ENCODE data around the gene OR14I1. TPM values are rescaled to one million over a fixed set of nuclear protein-coding genes. Genes with fewer than 3 reads are reported as not detected.
A peak's percentile ranks its signal among the peaks of the same experiment; 100 is the strongest.

Gene OR14I1
- total RNA-seq: not detected
- long read RNA-seq: 0 reads

DNA sequence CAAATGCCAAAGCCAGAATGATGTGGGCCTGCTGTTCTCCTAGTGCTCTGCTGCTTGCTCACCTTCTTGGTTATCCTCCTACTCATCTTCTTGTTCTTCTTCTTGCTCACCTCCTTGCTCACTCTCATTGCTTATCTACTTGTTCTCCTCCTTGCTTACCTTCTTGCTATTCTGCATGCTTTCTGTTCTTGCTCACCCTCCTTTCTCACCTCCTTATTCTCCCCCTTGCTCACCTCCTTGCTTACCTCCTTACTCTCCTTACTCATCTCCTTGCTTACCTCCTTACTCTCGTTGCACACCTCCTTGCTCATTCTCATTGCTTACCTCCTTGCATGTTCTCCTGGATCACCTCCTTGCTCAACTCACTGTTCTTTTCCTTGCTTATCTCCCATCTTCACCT is at the start of gene OR14I1:
Gene OR14I1 (minus strand): TSS at position 53 of the 400 bp plus-strand sequence.
- DNase-seq: no peak
- ATAC-seq: no peak
- intact Hi-C loops (cut with micrococcal nuclease): no loop called here

DNA sequence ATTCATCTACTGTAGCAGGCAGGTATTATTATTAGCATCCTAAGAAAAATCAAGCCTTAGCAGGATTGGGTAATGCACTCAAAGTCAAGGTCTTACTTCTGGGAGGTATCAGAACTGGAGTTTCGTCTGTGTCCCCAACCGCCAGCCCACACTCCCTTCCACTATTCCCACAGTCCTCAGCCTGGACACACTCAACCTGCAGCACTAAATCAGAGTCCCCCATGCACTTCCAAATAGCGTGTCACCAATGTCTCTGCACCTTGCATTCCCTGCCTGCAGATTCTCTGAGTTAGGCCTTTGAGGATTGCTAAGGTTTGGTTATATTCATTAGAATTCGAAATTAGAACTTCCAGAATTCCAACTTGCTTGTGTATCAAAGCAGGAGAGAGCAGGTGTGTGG is 49.1 kb upstream of the OR14I1 start:
- DNase-seq (no peak), ATAC-seq (no peak)
- intact Hi-C loops (cut with micrococcal nuclease): no loop called here

DNA sequence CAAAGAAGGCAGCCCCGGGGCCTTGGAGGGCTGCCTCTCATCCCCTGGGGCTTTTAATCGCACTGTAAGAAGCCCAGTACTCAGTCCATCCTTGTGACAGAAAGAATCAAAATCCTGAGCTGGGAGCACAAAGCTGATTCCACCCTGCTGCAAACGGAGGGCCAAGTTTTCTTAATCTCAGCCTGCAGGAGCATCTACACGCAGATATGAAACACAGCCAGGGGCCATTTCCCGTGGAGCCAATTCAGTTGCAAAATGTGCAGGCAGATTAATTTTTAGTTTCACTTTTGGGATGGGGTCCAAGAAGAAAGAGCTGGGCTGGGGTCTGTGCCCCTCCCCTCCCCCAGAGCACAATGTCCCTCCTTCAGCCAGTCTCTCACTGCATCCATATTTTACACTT is 48.6 kb upstream of the OR14I1 start:
- ATAC-seq (no peak), DNase-seq (no peak)
- intact Hi-C loops (cut with micrococcal nuclease): no loop called here

DNA sequence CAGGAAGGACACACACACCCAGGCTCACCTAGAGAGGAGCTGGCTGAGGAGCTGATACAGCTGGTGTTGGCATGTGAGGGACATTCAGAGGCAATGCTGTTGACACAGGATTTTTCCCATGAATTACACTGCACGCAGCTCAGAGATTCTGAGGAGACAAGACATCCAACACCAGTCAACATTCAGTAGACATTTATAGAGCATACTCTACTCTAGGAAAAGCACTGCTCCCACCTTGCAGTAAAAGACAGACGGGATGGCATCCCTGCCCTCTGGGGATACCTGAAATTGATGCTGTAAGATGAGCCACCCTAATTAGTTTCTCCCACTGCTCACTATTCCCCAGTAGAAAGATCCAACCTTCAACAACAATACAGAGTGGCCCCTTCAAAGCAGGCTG is 47.9 kb upstream of the OR14I1 start:
- intact Hi-C loops (cut with micrococcal nuclease): no loop called here
- DNase-seq (no peak), ATAC-seq (no peak)

DNA sequence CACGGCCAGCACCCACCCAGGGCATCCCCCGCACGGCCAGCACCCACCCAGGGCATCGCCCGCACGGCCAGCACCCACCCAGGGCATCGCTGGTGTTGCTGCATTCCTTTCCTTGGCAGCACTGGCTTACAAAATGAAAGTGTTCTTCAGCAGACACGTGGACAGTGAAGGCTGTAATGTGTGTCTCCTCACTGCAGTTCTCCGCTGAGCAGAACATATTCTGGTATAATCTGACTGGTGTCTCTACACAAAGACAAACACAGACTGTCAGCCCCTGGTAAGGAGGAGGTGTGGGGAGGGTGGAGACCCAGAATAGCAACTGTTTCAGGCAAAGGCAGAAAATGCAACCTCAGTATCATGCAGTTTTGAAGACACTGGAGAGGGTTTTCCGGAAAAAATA is 45.6 kb upstream of the OR14I1 start:
- no peak for ATAC-seq
- DNase-seq: no peak
- intact Hi-C loops (cut with micrococcal nuclease): no loop called here

DNA sequence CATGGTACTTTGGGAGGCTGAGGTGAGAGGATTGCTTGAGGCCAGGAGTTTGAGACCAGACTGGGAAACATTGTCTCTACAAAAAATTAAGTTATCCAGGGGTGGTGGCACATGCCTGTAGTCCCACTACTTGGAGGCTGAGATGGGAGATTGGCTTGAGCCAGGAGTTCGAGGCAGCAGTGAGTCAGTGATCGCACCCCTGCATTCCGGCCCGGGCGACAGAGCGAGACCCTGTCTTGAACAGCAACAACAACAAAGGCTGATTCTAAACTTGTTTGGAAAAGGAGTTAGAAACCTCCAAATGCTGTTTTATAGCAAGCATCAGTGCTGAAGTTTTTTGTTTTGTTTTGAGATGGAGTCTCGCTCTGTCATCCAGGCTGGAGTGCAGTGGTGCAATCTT is 38.3 kb upstream of the OR14I1 start:
- DNase-seq (no peak), ATAC-seq (no peak)
- intact Hi-C loops (cut with micrococcal nuclease): no loop called here

DNA sequence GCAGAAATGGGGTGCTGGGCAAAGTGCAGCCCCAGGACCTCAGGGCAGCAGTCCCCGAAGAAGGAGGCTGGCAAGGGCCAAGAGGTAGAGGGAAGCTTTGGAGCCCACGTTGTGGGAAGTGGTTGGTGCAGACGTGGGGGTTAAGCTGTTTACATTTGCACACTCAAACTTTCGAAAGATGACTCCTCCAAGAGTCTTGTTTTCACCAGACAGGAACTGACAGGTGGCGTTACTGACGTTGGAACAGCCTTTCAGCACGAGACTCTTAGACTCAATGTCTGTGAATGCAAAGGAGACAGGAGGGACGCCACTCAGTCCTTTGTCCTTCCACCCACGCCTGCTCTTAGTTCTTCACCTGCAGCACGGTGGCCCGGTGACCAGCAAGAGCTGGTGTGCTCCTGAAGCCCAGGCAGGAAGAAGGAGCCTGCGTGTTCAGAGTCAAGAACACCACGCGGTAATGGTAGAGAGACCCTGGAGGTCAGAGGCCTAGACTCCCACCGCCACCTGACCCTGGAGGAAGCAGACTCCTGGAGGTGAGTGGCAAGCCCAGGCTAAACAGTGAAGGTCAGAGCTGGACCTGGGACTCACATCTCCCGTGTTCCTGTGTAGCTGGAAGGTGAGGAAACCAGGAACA is 37.1 kb upstream of the OR14I1 start:
- intact Hi-C loops (cut with micrococcal nuclease): no loop called here
- no peak for DNase-seq
- no peak for ATAC-seq

DNA sequence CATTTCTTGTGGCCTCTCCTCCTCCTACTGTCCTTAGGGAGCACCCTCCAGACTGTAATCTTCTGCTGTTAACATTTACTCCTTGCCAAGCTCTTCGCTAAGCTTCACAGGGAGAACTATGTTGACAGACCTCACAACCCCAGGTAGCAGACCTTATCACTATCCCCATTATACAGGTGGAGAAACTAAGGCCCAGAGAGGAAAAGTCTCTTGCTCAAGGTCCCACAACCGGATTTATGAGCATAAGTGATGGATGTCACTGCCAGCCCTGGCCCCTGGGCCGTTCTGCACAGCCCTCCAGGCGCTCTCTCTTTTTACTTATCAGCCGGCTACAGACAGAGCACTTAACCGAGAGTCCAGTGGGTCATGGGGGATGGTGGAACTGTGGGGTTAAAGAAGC is 34.9 kb upstream of the OR14I1 start:
- intact Hi-C loops (cut with micrococcal nuclease): no loop called here
- DNase-seq (no peak), ATAC-seq (no peak)

DNA sequence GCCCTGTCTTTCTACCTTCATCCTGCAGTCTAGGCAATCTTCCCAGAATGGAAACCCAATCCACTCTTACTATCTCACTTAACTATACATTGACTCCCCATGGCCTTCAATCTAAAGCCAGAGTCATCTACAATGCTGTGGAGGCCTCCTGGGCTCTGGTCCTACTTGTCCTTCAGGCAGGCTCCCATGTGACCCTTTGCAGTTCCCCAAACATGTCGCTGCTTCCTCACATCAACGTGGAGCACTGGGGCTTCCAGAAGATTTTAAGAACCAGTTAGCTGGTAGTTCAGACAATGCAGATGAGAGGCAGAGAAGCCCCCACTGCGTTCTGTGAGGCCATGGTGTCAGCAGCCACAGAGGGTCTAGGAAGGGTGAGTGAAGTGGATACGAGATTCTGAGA is 34.4 kb upstream of the OR14I1 start:
- no peak for DNase-seq
- ATAC-seq: no peak
- intact Hi-C loops (cut with micrococcal nuclease): no loop called here

DNA sequence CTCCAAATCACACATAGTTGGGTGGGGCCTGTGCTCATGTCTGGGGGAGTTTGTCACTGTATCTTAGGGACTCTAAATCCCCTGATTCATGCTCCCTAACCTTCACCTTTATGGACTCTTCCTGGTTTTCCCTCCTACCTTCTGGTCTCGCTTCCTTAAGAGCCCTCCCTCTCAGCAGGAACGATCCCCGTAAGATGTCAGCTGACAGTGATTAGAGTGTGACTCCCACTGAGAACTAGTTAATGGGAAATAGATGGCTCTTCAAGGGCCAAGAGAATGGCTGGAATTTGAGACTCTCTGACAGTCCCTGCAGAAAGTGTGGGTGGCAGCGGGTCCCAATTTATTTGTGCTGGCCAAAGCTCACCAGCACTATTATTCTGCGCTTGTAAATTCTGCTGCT is 31.0 kb upstream of the OR14I1 start:
- no peak for ATAC-seq
- DNase-seq: no peak
- intact Hi-C loops (cut with micrococcal nuclease): no loop called here

DNA sequence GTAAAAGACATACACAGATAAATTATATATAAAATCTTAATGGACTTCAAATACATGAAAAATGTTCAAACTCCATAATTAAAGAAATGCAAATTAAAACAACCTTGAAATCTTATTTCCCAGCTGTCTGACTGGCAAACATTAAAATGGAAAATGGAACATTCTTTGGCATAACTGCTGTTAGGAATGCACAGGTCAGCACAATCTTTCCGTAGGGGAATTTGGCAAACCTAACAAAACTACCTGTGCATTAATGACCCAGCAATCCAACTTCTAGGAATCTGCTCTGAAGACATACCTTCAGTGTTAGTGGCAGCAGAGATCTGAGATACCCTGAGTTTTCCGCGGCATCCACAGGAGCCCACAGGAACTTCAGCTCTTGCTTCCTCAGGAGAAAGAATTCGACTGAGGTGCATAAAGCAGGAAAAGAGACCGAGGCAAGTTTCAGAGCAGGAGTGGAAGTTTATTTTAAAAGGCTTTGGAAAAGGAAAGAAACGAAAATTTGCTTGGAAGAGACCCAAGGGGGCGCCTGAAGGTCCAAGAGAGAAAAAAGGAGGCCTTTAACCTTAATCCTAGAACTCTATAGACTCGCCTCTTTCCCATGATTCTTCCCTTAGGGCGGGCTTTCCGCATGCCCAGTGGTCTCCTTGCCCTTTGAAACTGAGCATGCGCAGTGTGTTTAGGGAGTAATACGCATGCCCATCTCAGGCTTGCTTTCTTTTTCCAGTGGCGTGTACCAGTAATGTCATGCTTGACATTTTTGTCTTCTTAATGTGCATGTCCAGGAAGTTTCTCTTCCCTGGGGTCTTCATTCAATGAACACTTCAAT is 28.2 kb upstream of the OR14I1 start:
- ATAC-seq (no peak), DNase-seq (no peak)
- intact Hi-C loops (cut with micrococcal nuclease): no loop called here

DNA sequence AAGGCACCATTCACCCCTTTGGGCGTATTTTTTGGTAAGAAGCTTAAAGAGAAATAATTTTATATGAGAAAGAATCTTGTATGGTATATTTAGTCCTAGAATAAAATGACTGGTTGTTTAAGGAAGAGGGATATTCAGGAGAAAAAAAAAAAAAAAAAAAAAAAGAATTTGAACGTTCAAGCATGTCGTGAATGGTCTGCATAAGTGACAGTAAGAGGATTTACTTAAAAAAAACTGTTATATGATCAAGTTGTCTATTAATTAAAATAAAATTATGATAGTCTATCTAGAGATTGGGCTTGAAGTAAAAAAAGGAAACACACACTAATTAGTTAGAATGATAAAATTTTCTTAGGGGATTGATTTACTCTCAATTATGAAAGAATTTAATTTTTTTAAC is 11.7 kb upstream of the OR14I1 start:
- ATAC-seq (no peak), DNase-seq (no peak)
- intact Hi-C loops (cut with micrococcal nuclease): no loop called here

DNA sequence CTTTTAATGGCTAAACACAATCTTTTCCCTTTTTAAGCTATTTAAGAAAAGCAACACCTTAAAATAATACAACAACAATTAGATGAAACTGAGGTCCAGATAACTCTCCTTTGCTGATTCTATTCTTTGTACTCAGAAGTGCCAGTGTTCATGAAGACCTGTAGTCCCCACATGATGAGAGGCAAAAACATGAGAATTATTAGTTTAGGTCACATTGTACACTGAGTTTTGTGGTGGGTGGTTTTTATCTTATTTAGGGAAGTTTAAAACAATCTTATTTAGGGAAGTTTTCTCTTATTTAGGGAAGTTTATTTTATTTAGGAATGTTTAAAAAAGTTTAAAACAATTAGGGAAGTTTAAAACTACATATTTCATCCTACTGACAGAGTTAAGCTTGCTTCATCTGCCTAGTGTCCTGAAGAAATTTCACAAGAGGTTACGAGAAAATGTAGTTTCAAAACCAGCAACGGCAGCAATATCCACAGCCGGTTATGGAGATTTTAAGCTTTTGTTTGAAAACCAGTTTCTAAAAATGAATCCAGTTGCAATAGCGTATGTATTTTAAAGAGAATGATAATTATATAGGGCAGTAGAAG is 7.8 kb upstream of the OR14I1 start:
- DNase-seq: no peak
- peak; percentile 21 for ATAC-seq
- intact Hi-C loops (cut with micrococcal nuclease): no loop called here

DNA sequence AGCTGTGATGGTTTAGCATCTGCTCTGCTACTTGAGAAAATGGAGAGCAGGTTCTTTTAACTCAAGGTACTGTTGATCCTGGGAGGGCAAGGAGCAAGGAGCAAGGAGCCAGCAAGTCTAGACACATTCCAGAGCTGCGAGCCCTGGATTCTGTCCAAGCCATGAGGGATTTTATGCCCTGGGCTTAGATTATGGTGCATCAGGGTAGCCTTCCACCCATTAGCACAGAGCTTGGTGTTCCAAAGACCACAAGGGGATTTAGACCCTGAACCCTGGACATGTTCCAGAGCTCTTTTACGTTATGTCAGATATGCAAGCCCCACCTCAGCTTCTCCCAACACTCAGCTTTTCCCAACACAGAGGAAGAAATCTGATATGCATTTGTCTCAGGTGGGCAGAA is 2.0 kb upstream of the OR14I1 start:
- intact Hi-C loops (cut with micrococcal nuclease): no loop called here
- ATAC-seq (no peak), DNase-seq (no peak)

DNA sequence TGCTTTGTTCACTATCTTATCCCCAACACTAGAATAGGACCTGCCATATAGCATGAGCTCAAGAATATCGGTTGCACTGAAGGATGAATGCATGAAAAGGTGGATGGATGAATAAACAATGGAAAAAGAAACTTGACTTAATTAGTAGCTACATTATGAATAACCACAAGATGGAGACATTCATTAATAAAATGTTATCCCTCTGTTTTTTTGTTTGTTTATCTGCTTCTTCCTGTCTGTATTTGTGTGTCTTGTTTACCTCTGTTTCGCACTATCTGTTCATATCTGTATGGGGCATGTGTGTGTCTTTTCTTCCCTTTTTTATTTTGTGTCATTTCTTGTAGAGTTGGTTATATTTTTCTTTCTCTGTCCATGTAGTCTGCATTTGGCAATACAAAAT is 1.1 kb upstream of the OR14I1 start:
- DNase-seq (no peak), ATAC-seq (no peak)
- intact Hi-C loops (cut with micrococcal nuclease): no loop called here

DNA sequence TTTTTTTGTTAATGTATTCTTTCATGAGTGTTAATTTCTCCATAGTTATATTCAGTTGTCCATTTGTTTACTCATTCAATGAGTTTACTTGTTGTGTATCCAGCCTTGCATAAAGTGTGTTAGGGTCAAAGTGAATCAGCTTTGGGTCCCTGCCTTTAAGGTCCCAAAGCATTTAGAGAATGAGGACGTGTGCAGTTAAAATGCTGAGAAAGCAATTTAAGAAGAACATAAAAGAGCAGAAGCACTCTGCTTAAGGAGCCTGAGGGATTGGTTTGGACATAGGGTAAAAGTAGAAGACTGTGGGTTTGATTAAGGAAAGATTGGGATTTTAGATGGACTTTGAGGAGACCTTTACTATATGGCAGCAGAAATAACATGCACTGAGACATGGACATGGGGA is 3.5 kb downstream of the OR14I1 start:
- DNase-seq (no peak), ATAC-seq (no peak)
- intact Hi-C loops (cut with micrococcal nuclease): no loop called here

DNA sequence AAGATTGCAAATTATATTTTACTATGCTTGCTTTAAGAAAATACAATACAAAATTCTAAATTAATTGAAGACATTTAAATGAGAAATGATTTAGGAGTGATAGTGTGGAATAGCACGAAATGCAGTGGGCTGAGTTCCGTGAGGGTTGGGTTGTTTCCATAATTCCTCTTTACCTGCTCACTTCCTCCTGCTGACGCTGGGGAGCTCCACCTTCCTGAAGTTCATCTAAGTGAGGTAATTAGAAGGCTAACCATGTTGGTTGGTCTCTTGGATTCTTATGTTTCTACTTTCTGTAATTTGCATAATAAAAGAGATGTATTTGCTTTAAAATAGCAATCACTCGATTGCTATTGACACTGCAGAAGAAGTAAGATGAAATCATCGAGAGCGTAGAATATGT is 4.7 kb downstream of the OR14I1 start:
- intact Hi-C loops (cut with micrococcal nuclease): no loop called here
- DNase-seq (no peak), ATAC-seq (no peak)

DNA sequence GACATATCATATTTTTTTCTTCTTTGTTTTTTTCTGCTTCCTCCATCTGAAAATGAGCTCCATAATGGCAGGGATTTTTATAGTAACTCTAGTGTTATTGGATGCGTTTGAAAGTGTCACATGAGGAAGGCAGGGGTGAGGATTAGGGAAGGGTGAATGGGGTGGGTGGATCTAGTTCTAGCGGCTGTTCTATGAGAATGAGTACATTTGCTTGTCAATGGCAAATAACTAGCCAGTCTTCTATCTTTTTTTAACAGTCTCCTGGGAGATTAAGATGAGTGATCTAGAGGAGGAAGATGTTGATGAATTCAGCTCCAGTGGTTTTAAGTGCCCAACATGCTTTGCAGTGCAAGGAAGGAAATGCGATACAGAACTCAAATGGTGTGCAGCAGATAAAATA is 5.8 kb downstream of the OR14I1 start:
- intact Hi-C loops (cut with micrococcal nuclease): no loop called here
- ATAC-seq (no peak), DNase-seq (no peak)

DNA sequence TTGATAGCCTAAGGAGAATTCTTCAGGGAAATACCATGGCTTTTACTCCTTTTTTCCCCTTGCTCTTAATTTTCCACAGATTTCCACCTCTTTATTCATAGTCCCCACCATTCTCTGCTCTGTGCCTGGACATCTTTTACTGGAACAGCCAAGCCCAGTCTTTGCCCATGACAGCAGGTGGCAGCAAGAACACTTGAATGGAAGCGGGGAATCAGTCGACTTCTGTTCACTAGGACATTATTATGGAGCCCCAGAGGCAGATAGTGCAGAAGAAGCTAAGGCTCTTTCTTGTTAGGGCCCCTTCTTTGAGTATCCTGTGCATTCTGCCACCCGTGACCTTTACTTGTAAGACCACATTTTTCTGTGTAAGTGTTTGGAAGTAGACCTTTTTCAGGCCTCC is 6.3 kb downstream of the OR14I1 start:
- ATAC-seq (peak; percentile 32), DNase-seq (no peak)
- intact Hi-C loops (cut with micrococcal nuclease): no loop called here

DNA sequence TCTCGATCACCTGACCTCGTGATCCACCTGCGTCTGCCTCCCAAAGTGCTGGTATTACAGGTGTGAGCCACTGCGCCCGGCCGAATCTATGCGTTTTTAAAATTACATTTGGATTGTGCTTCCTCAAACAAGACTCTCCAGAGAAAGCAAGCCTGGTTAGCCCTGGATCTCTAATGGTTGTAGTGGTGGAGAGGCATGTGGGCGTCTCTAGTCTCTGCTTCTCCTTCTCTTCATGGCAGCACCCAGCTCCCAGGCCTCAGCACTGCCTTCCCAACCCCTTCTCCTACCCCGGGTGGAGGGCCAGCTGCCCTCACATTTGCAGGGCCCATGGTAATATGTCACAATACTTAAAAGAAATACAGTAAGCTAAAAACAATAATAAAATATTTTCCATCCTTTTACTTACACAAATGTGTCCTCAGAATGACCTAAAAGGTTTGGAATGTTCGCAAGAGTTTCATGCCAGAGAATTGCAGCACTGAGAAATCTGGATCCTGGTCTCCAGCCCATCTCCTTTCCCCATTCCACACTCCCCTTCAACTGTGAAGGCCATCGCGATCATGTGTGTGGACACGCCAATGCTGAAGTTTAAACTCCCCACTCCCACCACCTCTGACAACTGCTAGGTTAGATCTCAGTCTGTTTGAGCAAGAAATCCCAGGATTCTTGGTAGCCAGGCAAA is 7.0 kb downstream of the OR14I1 start:
- ATAC-seq (no peak), DNase-seq (no peak)
- intact Hi-C loops (cut with micrococcal nuclease): no loop called here
